HTERT RPE-1 (cell line): Measurements from ENCODE around the gene ZNF829.

Source experiments
- in situ Hi-C: fragments of 300-500 bp; cut with MboI; formaldehyde crosslinking; loops from 4 replicates; pipeline ENCODE4 v1.14.3; 2020; ENCODE audit warnings: low sequenced_read_pairs

Gene ZNF829

DNA sequence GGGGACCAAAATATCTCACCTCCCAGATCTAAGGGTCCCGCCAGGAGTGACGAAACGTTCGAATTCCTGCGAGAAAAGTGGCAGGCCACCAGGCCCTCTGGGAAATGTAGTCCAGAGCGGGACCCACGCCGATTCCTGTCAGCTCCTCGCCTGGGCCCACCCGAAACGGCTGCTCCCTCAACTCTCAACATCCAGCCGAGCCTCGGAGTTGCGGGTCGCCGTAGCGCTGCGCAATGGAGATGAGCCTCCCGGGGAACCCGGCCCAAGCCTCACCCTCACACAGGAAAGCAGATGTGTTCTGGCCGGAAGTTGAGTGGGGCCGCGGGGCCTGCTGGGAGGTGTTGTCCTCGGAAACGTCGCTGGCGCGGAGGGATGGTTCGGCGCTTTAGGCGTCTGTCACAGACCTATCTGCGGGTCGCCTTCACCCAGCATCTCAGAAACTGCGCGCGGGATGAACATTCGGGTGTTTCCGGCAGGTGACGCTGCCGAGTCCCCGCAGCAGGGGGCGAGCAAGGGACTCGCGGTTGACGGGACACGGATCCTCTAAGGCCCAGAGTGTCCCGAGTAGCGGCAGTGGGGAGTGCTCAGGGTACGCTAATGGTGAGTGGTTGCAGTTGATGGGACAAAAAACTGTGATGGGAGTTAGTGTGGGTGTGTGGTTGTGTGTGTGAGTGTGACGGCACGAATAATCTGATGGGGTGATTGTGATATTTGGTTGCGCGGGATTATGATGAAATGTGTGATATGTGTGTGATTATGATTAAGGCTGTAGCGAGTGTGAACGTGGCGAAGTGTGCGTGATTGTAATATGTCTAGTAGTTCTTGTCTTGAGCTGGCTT, at the start of gene ZNF829, which contains the start of gene ZNF568:
Gene ZNF829, minus strand, starts transcription at position 300 of the 839 bp plus-strand sequence. CDS start 1,124 bp downstream, outside the sequence.
Gene ZNF568, plus strand, starts transcription at position 341 of the 839 bp plus-strand sequence. CDS start 6,439 bp downstream, outside the sequence.
- in situ Hi-C loops = no loop called here

DNA sequence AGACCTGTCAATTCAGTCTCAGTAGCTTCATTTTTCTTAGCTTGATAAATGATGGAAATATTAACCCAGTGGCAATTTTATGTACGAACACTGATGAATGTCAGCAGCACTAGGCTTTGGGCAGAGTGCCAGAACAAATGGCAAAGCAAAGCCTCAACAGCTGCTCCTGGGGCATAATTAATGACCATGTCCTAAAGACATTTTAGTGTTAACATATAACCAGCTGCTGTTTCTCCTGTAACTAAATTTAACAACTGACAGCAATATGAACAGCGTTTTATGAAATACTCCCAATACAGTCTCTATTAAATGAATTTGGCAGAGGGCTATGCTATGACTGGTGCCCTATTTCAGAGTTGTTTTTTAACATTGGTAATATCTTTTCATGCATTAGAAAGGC, 47.2 kb upstream of the ZNF829 start:
- in situ Hi-C loops = no loop called here

DNA sequence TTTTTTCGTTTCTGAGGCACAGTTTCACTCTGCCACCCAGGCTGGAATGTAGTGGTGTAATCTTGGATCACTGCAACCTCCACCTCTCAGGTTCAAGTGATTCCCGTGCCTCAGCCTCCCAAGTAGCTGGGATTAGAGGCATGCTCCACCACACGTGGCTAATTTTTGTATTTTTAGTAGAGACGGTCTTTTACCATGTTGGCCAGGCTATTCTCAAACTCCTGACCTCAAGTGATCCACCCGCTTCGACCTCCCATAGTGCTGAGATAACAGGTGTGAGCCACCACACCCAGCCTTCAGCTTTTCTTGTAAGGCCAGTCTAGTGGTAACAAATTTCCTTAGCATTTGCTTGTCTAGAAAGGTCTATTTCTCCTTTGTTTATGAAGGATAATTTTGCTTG, 46.3 kb upstream of the ZNF829 start:
- in situ Hi-C loops = no loop called here

DNA sequence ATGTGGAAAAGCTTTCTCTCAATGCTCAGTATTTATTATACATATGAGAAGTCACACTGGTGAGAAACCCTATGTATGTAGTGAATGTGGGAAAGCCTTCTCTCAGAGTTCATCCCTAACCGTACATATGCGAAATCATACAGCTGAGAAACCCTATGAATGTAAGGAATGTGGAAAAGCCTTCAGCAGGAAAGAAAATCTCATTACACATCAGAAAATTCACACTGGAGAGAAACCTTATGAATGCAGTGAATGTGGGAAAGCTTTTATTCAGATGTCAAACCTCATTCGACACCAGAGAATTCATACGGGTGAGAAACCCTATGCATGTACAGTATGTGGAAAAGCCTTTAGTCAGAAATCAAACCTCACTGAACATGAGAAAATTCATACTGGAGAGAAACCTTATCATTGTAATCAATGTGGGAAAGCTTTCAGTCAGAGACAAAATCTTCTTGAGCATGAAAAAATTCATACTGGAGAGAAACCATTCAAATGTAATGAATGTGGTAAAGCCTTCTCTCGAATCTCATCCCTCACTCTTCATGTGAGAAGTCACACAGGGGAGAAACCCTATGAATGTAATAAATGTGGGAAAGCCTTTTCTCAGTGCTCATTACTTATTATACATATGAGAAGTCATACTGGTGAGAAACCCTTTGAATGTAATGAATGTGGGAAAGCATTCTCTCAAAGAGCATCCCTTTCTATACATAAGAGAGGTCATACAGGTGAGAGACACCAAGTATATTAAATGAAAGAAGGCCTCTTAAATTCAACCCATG, 34.4 kb upstream of the ZNF829 start:
- in situ Hi-C loops = no loop called here

DNA sequence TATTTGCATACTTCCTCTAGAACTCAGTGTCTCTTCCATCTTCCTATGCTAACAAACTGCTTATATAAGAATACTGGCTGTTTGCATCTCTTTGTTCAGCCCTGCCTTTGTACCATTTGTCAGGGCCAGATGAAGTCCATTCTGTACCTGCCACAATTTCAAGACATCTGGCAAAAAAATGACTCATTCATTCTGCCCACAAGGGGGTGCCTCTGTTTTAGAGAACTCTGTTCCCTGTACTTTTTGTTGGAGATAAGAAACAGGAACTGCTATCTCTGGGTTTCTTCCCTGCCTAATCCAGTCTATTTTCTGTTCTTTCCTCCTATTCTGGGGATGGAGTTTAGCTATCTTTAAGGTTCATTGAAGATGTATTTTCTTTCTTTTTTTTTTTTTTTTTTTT, 23.1 kb upstream of the ZNF829 start:
- in situ Hi-C loops = no loop called here

DNA sequence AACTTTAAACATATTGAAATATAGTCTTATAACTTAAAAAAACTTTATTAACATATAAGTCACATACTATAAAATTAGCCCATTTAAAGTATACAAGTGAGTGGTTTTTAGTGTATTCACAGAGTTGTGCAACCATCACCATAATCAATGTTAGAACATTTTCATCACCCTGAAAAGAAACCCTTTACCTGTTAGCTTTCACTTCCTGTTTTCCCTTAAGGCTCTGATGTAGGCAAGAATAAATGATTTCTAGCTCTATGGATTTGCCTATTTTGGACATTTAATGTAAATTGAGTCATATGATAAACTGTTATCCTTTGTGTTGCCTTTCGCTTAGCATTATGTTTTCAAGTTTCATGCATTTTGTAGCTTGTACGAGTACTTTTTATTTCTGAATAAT, 15.6 kb upstream of the ZNF829 start:
- in situ Hi-C loops = no loop called here

DNA sequence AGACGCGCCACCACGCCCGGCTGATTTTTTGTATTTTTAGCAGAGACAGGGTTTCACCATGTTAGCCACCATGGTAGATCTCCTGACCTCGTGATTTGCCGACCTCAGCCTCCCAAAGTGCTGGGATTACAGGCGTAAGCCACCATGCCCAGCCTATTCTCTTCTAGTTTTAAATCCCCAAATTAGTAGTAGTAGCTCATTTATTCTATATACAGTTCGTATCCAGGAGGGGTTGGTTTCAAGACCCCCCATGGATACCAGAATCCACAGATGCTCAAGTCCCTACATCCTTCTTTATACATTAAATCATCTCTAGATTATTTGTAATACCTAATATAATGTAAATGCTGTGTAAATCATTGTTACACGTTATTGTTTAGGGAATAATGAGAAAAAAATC, 2.0 kb upstream of the ZNF829 start:
- in situ Hi-C loops = no loop called here

DNA sequence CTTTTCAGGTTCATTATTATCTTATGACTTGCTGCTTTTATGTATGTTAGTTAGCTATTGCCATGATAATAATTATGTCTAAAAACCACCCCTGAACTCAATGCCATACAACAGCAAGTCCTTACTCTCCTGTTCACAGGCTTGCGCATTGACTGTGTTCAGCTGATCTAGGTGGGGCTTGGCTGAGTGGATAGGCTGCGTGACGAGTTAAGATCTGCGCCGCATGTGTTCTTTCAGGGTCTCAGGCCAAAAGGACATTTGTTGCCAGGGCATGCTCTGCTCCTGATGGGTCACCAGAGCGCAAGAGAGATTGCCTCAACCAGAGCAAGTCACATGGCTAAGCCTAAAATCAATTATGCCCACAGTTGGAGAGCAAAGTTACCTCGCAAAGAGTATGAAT, 900 bp upstream of the ZNF829 start:
- in situ Hi-C loops = no loop called here

DNA sequence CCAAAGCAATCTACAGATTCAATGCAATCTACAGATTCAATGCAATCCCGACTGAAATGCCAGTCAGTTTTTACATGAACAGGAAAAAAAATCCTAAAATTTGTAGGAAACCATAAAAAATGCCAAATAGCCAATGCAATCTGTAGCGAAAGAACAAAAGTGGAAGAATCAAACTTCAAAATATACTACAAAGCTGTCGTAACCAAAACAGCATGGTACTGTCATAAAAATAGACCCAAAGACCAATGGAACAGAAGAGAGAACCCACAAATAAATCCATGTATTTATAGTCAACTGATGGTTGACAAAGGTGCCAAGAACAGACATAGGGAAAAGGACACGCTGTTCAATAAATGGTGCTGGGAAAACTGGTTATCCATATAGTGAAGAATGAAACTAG, 17.7 kb downstream of the ZNF829 start:
- in situ Hi-C loops = no loop called here

DNA sequence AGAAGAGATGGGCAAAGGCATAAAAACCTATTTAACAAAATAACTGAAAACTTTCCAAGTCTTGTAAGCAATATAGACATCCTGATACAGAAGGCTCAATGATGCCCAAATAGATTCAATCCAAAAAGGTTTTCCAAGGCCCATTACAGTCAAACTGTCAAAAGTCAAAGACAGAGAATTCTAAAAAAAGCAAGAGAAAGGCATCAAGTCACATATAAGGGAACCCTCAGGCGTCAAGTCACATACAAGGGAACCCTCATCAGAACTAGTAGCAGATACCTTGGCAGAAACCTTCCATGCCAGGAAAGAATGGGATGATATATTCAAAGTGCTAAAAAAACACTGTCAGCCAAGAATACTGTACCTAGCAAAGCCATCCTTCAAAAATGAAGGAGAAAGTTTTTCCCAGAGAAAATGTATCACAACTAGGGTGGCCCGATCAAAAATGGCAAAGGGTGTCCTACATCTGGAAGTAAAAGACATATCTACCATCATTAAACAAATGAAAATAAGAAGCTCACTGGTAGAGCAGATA, 21.2 kb downstream of the ZNF829 start:
- in situ Hi-C loops = no loop called here

DNA sequence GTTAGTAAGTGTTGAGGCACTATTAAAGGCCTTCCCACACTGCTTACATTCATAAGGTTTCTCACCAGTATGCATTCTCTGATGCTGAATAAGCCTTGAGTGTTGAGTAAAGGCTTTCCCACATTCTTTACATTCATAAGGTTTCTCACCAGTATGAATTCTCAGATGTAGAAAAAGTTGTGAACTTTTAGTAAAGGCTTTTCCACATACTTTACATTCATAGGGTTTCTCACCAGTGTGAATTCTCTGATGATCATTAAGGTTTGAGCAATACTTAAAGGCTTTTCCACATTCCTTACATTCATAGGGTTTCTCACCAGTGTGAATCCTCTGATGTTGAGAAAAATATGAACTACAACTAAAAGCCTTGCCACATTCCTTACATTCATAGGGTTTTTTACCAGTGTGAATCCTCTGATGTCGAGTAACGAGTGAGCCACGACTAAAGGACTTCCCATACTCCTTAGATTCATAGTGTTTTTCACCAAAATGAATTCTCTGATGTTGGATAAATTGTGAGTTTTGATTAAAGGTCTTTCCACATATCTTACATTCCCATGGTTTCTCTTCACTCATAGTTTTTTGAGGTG, 24.2 kb downstream of the ZNF829 start:
- in situ Hi-C loops = no loop called here

DNA sequence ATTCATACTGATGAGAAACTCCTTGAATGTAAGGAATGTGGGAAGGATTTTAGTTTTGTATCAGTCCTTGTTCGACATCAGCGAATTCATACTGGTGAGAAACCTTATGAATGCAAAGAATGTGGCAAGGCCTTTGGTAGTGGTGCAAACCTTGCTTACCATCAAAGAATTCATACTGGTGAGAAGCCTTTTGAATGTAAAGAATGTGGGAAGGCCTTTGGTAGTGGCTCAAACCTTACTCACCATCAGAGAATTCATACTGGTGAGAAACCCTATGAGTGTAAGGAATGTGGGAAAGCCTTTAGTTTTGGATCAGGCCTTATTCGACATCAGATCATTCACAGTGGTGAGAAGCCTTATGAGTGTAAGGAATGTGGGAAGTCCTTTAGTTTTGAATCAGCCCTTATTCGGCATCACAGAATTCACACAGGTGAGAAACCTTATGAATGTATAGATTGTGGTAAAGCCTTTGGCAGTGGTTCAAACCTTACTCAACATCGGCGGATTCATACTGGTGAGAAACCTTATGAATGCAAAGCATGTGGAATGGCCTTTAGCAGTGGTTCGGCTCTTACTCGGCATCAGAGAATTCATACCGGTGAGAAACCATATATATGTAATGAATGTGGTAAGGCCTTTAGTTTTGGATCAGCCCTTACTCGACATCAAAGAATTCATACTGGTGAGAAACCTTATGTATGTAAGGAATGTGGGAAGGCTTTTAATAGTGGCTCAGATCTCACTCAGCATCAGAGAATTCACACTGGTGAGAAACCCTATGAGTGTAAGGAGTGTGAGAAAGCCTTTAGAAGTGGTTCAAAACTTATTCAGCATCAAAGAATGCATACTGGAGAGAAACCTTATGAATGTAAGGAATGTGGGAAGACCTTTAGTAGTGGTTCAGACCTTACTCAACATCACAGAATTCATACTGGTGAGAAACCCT, 38.8 kb downstream of the ZNF829 start:
- in situ Hi-C loops = no loop called here

DNA sequence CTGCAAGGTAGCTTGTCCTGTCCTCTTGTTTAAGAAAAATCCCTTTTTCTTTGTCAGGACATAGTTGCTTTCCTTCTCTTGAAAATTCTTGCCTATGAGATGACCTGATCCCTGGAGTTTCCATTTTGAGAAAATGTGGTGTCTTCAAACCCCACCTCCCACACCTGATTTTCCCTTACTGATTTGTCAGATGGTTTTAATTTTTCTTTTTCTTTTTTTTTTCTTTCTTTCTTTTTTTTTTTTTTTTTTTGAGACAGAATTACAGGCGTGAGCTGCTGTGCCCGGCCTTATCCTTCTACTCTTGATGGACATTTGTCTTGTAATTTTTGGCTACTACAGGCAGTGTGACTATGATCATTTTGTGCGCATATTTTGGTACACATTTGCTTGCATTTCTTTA, 64.2 kb downstream of the ZNF829 start:
- in situ Hi-C loops = no loop called here

DNA sequence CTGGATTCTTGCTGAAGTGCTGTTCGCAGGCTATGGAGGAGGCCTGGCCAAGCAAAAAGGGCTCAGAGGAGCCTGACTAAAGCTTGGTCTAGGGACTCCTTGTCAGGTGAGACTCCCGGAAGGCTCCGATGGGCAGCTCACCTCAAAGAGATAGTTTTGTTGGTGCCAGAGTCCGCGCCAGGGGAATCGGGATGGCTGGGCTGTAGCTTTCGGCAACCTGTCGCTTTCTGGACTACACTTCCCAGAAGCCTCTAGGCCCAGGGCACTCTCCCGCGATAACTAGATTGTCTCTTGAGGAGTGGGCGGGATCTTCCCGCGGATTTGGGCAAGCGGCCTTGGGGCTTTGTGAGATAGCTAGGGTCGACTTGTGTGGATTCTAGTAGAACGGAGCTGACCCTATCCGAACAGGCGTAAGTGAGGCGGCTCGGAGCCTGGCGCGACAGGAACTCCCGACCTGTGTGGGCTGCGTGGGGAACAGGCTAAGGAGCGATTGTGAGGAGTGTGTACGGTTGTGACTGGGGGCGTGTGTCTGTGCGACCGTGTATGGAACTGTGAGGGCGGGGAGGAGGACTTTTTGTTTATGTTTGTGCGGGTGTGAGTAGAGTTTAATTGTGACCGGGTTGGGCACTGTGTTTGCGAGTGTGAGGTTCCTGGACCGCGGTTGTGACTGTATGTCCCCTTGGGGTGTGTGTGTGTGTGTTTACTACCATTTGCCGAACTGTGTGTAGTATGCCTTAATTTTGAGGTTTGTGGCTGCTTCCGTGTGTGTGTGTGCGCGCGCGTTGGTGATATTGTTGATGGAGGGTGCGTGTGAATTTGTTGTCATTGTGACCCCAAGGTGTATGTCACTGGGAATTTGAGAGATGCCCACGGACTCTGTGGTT, 65.3 kb downstream of the ZNF829 start, which contains the start of gene ZNF345:
Gene ZNF345, plus strand, starts transcription at position 318 of the 884 bp plus-strand sequence. CDS start 25,955 bp downstream, outside the sequence.
- in situ Hi-C loops = no loop called here

DNA sequence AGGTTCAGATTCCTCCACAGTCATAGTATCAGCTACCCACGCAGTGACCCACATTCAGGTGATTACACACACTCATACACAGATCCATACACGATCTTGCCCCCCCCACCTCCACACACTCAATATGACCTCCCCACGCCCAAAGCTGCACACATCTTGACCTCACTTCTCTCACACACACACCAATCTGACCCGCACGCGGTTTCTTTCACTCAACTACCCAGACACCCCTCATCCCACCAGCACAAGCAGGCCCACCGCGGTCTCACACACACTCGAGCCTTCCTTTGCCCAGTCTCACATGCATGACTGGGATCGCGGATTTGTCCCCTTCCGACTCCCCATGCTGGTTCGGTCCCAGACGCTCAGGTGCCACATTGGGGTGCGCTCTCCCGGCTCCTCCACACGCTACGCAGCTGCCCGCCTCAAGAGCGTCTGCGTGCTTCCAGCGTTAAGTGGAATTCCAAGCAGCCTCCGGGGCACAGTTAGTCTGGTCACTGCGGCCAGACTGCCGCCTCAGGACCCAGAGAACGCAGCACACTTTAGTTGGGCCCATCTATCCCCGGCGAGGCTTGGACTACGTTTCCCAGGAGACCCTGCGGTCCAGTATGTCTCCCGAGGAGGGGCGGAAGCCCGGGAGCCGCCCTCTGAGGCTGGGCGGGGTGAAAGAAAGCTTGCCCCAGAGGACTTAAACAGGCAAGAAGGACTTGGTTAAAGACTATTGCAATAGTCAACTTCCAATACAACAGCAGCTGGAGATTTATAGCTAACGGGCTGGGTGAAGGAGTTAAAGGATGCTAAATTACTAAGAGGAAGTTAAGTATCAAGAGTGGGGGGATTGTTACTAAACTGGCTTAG, 66.2 kb downstream of the ZNF829 start:
- in situ Hi-C loops = no loop called here

DNA sequence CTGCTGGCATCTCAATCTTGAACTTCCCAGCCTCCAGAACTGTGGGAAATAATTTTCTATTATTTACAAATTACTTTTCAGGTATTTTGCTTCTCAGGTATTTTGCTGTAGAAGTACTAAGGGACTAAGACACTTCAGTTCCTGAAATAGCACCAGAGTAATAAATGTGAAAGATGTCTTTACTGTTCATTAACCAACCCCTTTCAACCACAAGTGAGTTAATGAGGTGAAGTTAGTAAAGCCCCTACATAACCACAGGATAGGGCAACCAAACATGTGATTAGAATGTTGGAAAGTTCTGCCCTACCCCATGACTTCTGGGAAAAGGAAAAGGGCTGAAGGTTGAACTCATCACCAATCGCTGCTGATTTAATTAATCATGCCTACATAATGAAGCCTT, 68.1 kb downstream of the ZNF829 start:
- in situ Hi-C loops = no loop called here

DNA sequence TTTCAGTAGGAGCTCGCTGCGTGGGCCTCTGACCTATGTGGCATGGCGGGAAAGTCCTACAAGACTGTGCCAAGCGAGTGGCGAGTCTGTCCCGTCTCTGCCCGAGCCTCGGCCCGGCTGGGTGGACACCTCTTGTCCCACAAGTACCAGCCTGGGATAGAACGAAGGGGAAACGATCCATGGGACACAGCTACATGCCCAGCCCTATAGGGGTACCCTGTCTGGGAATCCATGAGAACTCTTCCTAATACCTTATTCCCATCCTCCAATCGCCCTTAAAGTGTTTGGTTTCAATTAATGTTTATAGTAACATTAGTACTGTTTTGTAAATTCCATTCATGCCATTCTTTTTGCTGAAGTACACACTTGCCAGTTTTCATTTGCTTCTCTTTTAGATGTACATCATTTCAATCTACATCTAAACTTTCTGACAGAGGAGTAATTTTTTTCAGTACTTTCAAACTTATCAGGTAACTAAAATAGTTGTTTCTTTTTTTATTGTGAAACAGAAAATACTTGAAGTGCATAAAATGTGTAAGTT, 77.2 kb downstream of the ZNF829 start:
- in situ Hi-C loops = no loop called here
